ENCODE data around the gene DDB1. TPM values are rescaled to one million over a fixed set of nuclear protein-coding genes. Genes with fewer than 3 reads are reported as not detected.

The DDB1 gene
- total and polyA plus RNA-seq, 12 donors = 165 to 885 (median 592) TPM

DNA sequence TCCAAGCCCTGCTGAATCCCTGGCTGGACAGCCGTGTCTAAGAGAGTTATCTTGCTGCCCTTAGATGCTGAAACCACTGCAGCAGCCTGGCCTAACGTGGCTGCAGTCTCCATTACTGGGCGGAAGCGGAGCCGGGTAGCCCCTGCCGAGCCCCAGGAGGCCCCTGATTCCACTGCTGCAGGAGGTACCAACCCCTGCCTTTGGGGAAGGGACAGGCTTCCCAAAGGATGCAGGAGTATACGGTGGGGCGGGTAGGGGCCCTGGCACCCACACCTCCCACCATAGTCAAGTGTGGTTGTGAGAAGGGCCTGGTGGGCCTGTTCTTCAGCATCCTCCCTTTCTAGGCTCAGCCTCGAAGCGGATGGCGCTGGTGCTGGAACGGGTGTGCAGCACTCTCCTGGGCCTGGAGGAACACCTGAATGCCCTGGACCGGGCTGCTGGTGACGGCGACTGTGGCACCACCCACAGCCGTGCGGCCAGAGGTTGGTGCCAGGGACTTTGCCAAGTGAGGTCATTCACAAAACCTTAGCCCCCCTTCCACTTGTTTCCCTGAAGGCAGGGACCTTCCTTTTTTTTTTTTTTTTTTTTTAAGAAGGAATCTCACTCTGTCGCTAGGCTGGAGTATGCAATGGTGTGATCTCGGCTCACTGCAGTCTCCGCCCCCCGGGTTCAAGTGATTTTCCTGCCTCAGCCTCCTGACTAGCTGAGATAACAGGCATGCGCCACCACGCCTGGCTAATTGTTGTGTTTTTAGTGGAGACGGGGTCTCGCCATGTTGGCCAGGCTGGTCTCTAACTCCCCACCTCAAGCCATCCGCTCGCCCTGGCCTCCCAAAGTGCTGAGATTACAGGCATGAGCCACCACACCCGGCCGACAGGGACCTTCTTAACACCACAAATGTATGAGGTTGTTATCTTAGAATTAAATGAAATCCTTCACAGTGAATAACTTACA, 11.2 kb upstream of the DDB1 start:
- WGBS, 4 donors = 77 to 90% (median 84%) methylated on average over 20 to 29 of the region's 29 CpGs
- peaks cover 30 to 61% of the 10 kb centered on the region in 2 donors for H3K4me1 ChIP-seq (replicated peaks in 1 of 2)
- no peaks in the 10 kb centered on the region for H3K9me3 ChIP-seq (replicated peaks in 1 of 3)
- H3K36me3 ChIP-seq (replicated peaks in 1 of 2) = peaks cover 0 to 24% of the 10 kb centered on the region in 2 donors
- TF ChIP-seq POLR2A (IDR thresholded peaks at IDR 0.05) = peak in 1 of 2 donors; percentile 24
- TF ChIP-seq, protein P1, sequence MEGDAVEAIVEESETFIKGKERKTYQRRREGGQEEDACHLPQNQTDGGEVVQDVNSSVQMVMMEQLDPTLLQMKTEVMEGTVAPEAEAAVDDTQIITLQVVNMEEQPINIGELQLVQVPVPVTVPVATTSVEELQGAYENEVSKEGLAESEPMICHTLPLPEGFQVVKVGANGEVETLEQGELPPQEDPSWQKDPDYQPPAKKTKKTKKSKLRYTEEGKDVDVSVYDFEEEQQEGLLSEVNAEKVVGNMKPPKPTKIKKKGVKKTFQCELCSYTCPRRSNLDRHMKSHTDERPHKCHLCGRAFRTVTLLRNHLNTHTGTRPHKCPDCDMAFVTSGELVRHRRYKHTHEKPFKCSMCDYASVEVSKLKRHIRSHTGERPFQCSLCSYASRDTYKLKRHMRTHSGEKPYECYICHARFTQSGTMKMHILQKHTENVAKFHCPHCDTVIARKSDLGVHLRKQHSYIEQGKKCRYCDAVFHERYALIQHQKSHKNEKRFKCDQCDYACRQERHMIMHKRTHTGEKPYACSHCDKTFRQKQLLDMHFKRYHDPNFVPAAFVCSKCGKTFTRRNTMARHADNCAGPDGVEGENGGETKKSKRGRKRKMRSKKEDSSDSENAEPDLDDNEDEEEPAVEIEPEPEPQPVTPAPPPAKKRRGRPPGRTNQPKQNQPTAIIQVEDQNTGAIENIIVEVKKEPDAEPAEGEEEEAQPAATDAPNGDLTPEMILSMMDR (IDR thresholded peaks at IDR 0.05) = no peak
- H3K27ac ChIP-seq = peak overlapping the region in 4 of 5 donors; percentile 76 to 98 (median 86)
- intact Hi-C loops (cut with DNase I) = no loop called here
- no peak overlapping the region for H3K4me3 ChIP-seq
- peak in 3 of 7 donors; percentile 65 to 69 (median 67) for DNase-seq
- H3K27me3 ChIP-seq = no peaks in the 10 kb centered on the region

DNA sequence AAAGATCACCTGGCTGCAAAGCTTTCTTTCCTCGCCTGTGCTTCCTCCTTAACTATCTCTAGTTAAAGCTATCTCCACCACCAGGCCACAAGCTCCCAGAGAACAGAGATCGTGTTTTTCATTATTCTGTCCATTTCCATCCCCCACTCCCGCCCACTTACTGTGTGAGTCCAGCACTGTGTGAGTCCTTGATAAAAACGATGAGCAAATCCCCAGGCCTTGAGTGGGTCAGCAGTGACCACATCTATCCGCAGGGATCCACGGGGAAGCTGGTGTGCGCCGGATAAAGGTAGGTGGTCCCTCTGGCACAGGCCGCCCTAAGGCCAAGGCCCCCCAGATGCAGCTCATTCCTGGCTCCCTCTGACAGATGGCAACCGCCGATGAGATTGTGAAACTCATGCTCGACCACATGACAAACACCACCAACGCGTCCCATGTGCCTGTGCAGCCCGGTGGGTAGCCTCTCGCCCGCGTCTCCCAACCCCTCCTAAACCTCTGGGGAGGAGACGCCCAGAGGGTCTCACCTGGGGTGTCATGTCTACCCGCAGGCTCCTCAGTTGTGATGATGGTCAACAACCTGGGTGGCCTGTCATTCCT, 9.4 kb upstream of the DDB1 start:
- Histone ChIP-seq H3K27me3 (no peaks in the 10 kb centered on the region), H3K9me3 (replicated peaks in 1 of 3) (no peaks in the 10 kb centered on the region), H3K4me3 (peak overlapping the region in 1 of 4 donors; percentile 1), H3K4me1 (replicated peaks in 1 of 2) (peaks cover 18 to 46% of the 10 kb centered on the region in 2 donors), H3K36me3 (replicated peaks in 1 of 2) (peaks cover 0 to 29% of the 10 kb centered on the region in 2 donors), H3K27ac (peak overlapping the region; percentile 27 to 98 (median 83))
- TF ChIP-seq POLR2A (IDR thresholded peaks at IDR 0.05) = peak in 1 of 2 donors; percentile 64
- TF ChIP-seq, protein P1 (IDR thresholded peaks at IDR 0.05) = no peak
- WGBS, 4 donors = 60 to 72% (median 63%) methylated on average over 15 to 20 of the region's 20 CpGs
- peak in 6 of 7 donors; percentile 73 to 86 (median 78) for DNase-seq
- intact Hi-C loops (cut with DNase I) = no loop called here

DNA sequence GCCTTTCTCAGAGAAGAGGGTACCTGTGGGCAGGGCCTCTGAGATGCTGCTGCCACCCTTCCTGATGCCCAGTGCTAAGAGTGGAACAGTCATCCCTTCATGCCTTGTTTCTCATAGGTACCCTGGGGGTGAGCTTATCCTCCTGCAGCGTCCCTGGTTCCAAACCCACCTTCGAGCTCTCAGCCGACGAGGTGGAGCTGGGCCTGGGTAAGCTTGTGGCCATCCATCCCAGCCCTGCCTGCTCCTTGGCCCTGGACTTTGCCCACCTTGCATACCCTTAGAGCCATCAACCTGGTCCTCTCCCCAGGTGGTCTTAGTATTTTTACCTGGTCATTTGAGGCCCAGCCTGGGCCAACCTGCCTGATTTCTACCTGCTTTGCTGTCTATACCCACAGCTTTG, 8.8 kb upstream of the DDB1 start:
- Histone ChIP-seq H3K4me1 (replicated peaks in 1 of 2) (peaks cover 16 to 41% of the 10 kb centered on the region in 2 donors), H3K4me3 (no peak overlapping the region), H3K27me3 (no peaks in the 10 kb centered on the region), H3K9me3 (replicated peaks in 1 of 3) (no peaks in the 10 kb centered on the region), H3K27ac (peak overlapping the region; percentile 27 to 98 (median 83)), H3K36me3 (replicated peaks in 1 of 2) (peaks cover 0 to 29% of the 10 kb centered on the region in 2 donors)
- intact Hi-C loops (cut with DNase I) = no loop called here
- WGBS, 4 donors = 92 to 100% (median 95%) methylated on average over 4 of the region's 4 CpGs
- TF ChIP-seq, protein P1 (IDR thresholded peaks at IDR 0.05) = no peak
- no peak for TF ChIP-seq POLR2A (IDR thresholded peaks at IDR 0.05)
- DNase-seq = peak in 1 of 7 donors; percentile 50

DNA sequence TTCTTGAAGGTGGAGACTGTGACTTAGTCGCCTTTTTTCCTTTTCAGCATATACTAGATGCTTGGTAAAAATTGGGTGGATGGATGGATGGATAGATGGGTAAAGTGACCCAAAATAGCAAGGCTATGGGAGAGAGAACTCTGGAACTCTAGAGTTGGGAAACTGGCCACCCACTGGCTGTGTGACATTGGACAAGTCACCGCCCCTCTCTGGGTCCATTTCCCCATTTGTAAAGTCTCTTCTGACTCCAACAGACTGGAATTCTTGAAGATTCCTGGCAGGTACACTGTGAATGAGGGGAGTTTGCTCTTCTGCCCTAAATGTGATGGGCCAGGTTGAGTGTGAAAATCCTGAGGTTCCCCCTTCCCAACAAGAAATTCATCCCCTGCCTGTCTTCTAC, 8.1 kb upstream of the DDB1 start:
- intact Hi-C loops (cut with DNase I) = no loop called here
- Histone ChIP-seq H3K27ac (peak overlapping the region in 1 of 5 donors; percentile 98), H3K4me3 (no peak overlapping the region), H3K27me3 (no peaks in the 10 kb centered on the region), H3K36me3 (replicated peaks in 1 of 2) (peaks cover 0 to 29% of the 10 kb centered on the region in 2 donors), H3K9me3 (replicated peaks in 1 of 3) (no peaks in the 10 kb centered on the region), H3K4me1 (replicated peaks in 1 of 2) (peaks cover 9 to 40% of the 10 kb centered on the region in 2 donors)
- no peak for DNase-seq
- WGBS, 4 donors = 94 to 100% (median 97%) methylated on average over 2 of the region's 2 CpGs
- TF ChIP-seq, protein P1 (IDR thresholded peaks at IDR 0.05) = no peak
- TF ChIP-seq POLR2A (IDR thresholded peaks at IDR 0.05) = no peak

Measured in adrenal gland (tissue), 12 donors.